HG02642 (cell line): ENCODE measurements around the gene RAB3B.

Experiments used
- ATAC-seq: cut with Tn5 transposase; IDR thresholded peaks from one replicate; pipeline ENCODE4 v1.9.1; 2021; ENCODE audit warnings: mild to moderate bottlenecking; ENCODE audit not compliant: unreplicated experiment, poor library complexity

RAB3B gene

DNA sequence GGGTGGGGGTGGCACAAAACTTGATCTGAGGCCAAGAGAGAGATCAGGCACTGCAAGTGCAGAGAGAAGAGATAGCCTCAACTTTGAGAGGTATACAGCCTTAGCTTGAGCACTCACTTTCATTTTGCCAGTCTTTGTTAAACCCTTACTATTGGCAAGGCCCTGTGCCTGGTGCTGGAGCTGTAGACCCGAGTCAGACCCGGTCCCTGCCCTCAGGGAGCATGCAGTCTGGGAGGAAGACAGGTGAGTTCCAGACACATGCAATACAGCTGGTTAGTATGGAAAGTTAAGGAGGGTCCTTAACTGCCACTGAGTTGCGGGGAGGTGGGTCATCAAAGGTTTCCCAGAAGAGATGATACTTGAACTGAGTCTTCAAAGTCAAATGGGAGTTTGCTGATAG lies 31.7 kb downstream of the RAB3B start:
- ATAC-seq = no peak

- ATAC-seq = no peak
These were observed 32.9 kb downstream of the RAB3B start for GRCh38 chr1:51957618-51958017.

GRCh38 chr1:51956528-51957509 lies 33.7 kb downstream of the RAB3B start:
- ATAC-seq = no peak

DNA sequence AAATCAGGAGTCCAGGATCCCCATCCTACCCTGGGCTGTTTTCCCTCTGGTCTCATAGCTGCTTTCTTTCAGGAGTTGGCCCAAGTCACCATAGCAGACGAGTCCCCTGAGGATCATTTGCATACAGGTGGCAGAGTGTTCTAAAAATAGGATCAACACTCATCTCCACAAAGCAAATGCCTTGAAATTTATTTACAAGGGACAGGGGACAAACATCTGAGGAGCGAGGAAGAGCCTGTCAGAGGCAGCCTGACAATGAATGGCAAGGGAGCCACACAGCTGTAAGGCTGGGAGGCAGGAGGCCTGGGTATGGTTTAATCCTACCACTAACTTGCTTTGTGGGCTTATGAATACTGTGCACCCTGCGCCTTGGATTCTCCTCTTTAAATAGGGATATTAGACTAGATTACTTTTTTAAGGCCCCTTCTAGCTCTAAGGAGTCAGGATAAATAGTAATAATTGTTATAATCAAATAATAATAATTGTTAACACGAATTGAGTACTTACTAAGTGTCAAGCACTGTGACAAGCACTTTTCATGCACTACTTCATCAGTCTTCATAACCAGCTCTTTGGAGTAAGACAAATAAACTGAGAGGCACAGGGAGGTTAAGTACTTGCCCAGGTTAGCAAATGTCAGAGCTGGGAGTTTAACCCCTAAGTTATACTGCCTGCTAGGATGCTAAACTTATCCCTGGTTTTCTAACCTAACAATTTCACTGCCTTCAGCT lies 34.5 kb downstream of the RAB3B start:
- peak; percentile 48 for ATAC-seq

GRCh38 chr1:51954783-51955182 lies 35.7 kb downstream of the RAB3B start:
- no peak for ATAC-seq

DNA sequence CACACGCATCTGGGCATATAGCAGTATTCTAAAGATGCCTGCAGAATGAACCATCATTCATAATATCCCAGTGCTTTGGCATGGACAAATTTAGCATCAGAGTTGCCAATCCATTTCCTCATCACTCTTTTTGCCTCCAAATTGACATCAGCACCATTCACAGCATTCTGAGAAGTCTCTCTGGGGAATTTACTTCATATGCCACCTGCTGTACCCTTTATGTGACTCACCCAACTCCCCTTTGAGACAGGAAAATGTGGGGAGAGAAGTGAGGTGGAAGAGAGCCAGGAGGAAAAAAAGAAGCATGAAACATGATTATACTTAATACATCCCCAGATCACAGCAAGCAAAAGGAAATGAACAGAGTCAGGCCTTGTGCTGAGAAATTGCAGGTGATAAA lies 37.4 kb downstream of the RAB3B start:
- no peak for ATAC-seq

GRCh38 chr1:51952638-51953037 lies 37.9 kb downstream of the RAB3B start:
- no peak for ATAC-seq

DNA sequence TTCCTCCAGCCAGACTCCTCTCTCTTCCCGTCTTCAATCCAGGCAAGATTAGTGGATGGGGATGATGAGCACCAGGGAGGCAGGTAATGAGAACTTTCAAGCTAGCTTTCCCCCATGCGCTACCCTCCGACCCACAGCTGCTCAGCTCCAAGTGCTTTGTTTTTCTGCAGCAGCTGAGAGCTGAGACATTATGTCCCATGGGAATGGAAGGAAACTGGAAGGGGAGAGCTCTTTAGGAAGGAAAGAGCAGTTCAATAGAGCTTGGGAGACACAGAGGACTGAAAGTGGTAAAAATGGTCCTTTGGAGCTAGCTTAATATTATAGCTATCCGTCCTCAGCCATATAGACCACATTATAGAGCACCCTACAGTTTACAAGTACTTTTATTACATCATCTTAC lies 39.8 kb downstream of the RAB3B start:
- ATAC-seq = no peak

DNA sequence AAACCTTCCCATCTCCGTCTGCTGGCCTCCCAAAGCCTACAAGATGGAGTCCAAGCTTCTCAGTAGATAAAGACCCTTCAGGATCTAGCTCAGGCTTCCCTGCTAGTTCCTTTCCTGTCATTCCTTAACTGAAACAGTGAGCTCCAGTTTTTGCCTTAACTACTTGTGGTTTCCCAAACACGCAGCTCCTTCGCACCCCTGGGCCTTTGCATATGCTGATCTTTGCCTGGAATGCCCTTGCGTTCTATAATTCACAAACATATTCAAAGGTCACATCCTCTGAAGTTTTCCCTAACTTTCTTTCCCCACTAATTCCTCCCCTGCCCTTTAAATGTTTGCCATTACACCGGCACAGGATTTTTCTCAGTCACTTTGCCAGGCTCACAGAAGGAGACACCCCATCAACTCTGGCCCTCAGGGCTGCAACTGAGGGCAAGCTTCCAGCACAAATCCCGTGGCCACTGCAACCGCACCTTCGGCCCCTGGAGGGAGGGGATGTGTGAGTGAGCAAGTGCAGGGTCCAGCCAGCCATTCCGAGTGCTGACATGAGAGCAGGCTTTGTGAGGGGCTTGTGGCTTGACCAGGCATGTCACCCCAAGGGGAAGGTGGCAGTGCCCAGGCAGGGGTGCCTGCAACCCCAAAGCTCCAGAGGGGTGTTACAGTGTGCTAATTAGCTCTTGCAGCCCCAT lies 41.3 kb downstream of the RAB3B start:
- ATAC-seq = no peak

- ATAC-seq = no peak
These were observed 42.0 kb downstream of the RAB3B start for GRCh38 chr1:51948491-51948915.

DNA sequence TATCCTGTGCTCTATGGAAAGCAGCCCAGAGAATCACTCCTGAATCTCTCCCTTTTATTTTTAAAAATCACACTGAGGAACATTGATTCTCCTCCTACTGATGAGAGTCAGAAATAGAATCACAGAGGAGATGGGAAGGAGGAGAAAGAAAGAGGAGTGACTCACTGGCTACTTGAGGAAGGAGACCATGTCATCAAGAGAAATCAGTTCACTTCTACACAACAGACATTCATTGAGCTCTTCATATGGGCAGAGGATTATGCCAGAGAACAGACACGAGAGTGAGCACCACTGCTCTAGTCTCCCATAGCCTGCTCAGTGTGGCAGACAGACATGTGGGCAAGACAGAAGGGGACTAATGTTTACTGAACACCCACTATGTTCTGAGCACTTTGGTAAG lies 44.2 kb downstream of the RAB3B start:
- no peak for ATAC-seq

DNA sequence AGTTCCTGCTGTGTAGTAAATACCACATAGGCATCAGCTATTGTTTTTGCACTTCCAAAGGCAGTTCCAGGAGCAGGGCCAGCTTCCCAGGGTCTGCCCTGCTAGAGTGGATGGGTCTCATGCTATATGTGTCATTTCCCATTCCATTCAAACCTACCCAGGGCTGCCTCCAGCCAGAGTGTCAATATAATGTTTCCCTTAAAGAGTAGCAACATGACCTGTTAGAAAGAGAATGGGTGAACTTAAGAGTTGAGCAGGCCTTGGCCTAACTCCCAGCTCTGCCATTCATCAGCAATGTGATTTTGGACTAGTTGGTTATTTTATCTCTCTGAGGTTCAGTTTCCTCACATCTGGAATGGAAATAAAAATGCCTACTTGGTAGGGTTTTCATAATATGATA lies 44.9 kb downstream of the RAB3B start:
- ATAC-seq = no peak

GRCh38 chr1:51942281-51942680 lies 48.2 kb downstream of the RAB3B start:
- no peak for ATAC-seq

DNA sequence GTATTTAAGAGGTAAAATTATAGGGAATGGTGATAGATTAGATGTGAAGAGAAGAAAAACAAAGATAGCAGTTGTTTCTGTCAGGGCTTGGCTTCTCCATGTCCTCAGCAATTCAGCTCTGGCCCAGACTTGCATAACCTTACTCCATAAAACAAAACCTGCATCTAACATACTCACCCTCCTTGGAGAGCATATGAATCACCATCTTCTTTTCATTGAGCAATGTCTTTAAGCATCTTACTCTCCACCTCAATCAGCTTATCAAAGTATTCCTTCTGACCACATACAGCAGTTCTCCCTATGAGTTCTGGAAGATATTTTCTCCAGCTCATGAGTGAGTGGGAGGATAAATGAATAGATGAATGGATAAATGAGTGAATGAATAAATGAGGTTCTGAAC lies 49.0 kb downstream of the RAB3B start:
- no peak for ATAC-seq

GRCh38 chr1:51937112-51937511 lies 53.4 kb downstream of the RAB3B start:
- no peak for ATAC-seq

- ATAC-seq = no peak
These were observed 54.0 kb downstream of the RAB3B start for GRCh38 chr1:51936531-51936930.

DNA sequence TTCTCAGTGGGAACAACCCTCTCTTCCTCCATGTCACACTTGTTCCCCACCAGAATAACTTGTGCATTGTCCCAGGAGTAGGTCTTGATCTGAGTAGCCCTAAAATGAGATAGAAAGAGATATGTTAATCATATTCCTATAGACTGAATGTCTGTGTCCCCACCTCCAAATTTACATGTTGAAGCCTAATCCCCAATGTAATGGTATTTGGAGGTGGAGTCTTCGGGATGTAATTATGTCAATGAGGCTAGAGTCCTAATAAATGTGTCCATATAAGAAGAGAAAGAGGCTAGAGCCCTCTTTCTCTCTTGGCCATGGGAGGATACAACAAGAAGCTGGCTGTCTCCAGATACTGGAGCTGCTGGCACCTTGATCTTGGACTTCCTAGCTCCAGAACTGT lies 57.2 kb downstream of the RAB3B start:
- ATAC-seq = no peak

GRCh38 chr1:51930329-51930728 lies 60.2 kb downstream of the RAB3B start:
- ATAC-seq = no peak

DNA sequence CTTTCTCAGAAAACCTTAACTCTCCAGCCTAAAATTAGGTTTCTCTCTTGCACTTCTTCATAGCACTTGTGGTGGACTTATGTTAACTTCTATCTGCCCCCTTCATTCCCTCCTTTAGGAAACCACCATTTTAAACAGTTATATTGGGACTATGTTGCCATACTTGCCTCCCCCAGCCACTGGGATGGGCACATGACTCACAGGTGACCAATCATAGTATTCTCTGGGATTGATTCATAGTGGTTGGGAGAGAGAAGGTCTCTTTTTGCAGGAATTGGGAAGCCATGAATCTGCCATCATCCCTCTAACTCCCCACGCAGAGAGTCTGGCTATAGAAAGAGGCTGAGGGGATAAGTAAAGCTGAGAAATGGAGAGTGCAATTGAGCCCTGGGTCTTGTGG lies 61.6 kb downstream of the RAB3B start:
- no peak for ATAC-seq

- ATAC-seq = no peak
These were observed 63.5 kb downstream of the RAB3B start for GRCh38 chr1:51927029-51927428.
